HepG2 (cell line): ENCODE measurements around the gene DAD1. TPM values are rescaled to one million over a fixed set of nuclear protein-coding genes. Genes with fewer than 3 reads are reported as not detected.
A peak's percentile ranks its signal among the peaks of the same experiment; 100 is the strongest.

Source experiments
- ATAC-seq: fragments of 200-7000 bp; cut with Tn5 transposase; 3 replicates; pipeline ENCODE4 v1.9.1; 2020; ENCODE audit warnings: mild to moderate bottlenecking, moderate library complexity
- BruUV-seq: library from RNA; stranded (reverse); fragments of 400-500 nt; replicated peaks from 2 replicates; lab custom pipeline; 2021; lab: Mats Ljungman, UMichigan
- CTCF ChIA-PET: fragments of 300-600 bp; formaldehyde crosslinking; extraction: SDS; loops from one replicate; lab custom pipeline; 2021; ENCODE audit warnings: low total read pairs, inconsistent platforms, low intra/inter-chr PET ratio; lab: Yijun Ruan, JAX
- POLR2A ChIA-PET: fragments of 350-600 bp; sonication (Branson Sonifier 250); formaldehyde crosslinking; loops from one replicate; lab custom pipeline; 2020; ENCODE audit warnings: antibody characterized with exemption, inconsistent platforms; lab: Yijun Ruan, JAX
- DNase-seq: peaks from one replicate; pipeline ENCODE4 v3.0.0-alpha.2; 2015; ENCODE audit warnings: low spot score
- FAIRE-seq: peaks from 3 replicates; lab custom pipeline; 2011; peaks lifted over from hg19 to GRCh38; lab: Jason Lieb, UNC
- H2AFZ ChIP-seq: one replicate; pipeline ENCODE4 v1.6.1; 2011; ENCODE audit warnings: low read length, inconsistent platforms
- H3K27ac ChIP-seq: fragments of 300-600 bp; 3 replicates; pipeline ENCODE4 v1.8.0; 2011; ENCODE audit warnings: mixed run types, mild to moderate bottlenecking, mixed read lengths, low read length, inconsistent platforms; ENCODE audit not compliant: insufficient read depth; ENCODE audit errors: extremely low read length
- H3K27me3 ChIP-seq, 2 experiments: fragments of 200-600 bp in 1 of 2; 2 replicates in 1 of 2; 3 replicates in 1 of 2; pipeline versions ENCODE4 v1.6.0 to v1.8.0; 2011; ENCODE audit warnings: low read length in 2 of 2, mild to moderate bottlenecking in 2 of 2, moderate library complexity in 2 of 2, inconsistent platforms in 1 of 2; ENCODE audit not compliant: insufficient read depth in 2 of 2, control insufficient read depth in 1 of 2
- H3K36me3 ChIP-seq, 2 experiments: fragments of 200-600 bp in 1 of 2; replicated peaks in 1 of 2; 2 replicates in 1 of 2; 3 replicates in 1 of 2; pipeline versions ENCODE4 v1.5.1 to v1.8.0; 2011; ENCODE audit warnings: low read length in 2 of 2, inconsistent platforms in 1 of 2; ENCODE audit not compliant: insufficient read depth in 2 of 2, control insufficient read depth in 1 of 2
- H3K4me1 ChIP-seq: 2 replicates; pipeline ENCODE4 v1.5.1; 2012; ENCODE audit warnings: low read length, inconsistent platforms; ENCODE audit not compliant: insufficient read depth
- H3K4me2 ChIP-seq: 2 replicates; pipeline ENCODE4 v1.6.0; 2011; ENCODE audit warnings: low read depth, low read length, inconsistent platforms
- H3K4me3 ChIP-seq, 3 experiments: fragments of 200-600 bp in 1 of 3; sonication (generic), shearing (Covaris generic) in 1 of 3; replicated peaks in 1 of 3; 2 replicates each; pipeline ENCODE4 v1.5.1; 2011 to 2016; ENCODE audit warnings: low read length in 3 of 3, inconsistent platforms in 2 of 3, low read depth in 2 of 3, mild to moderate bottlenecking in 2 of 3, control low read depth in 1 of 3, mixed read lengths in 1 of 3; ENCODE audit not compliant: insufficient read depth in 1 of 3
- H3K79me2 ChIP-seq: one replicate; pipeline ENCODE4 v1.6.1; 2011; ENCODE audit warnings: low read length, inconsistent platforms; ENCODE audit not compliant: insufficient read depth
- H3K9ac ChIP-seq: 2 replicates; pipeline ENCODE4 v1.6.0; 2011; ENCODE audit warnings: mild to moderate bottlenecking, low read depth, low read length, inconsistent platforms; ENCODE audit not compliant: insufficient read depth
- H3K9me3 ChIP-seq: 2 replicates; pipeline ENCODE4 v1.5.1; 2012; ENCODE audit warnings: mild to moderate bottlenecking, low read length
- H4K20me1 ChIP-seq: 2 replicates; pipeline ENCODE4 v1.6.0; 2011; ENCODE audit warnings: inconsistent platforms, mild to moderate bottlenecking, low read length, moderate library complexity; ENCODE audit not compliant: insufficient read depth
- MAZ ChIP-seq, 2 experiments: sonication (generic) in 1 of 2; formaldehyde crosslinking in 1 of 2; IDR thresholded peaks; 2 replicates each; pipeline versions ENCODE4 v1.5.0 to v1.6.1; 2012 to 2020; ENCODE audit warnings: low read depth in 2 of 2, mild to moderate bottlenecking in 2 of 2, borderline replicate concordance in 1 of 2, improper control_type of control experiment in 1 of 2, low read length in 1 of 2, missing genetic modification reagents in 1 of 2, moderate library complexity in 1 of 2
- WGBS: methylation state at CpG from one replicate; pipeline ENCODE4 v1.1.6; 2017; ENCODE audit warnings: low lambda C conversion rate; 5-methylcytosine and 5-hydroxymethylcytosine counted together
- in situ Hi-C: cut with HindIII; loops from 2 replicates; pipeline ENCODE4 v1.10.0; 2017; ENCODE audit warnings: low pct_unique_long_range_greater_than_20kb; ENCODE audit not compliant: extremely low pct_ligation_motif_present
- intact Hi-C: fragments of 100-400 bp; cut with micrococcal nuclease; formaldehyde crosslinking; loops from one replicate; pipeline ENCODE4 v1.10.0; 2022; ENCODE audit not compliant: unreplicated experiment
- polyA plus RNA-seq, 8 experiments: library from polyadenylated mRNA; depleted of rRNA in 3 of 8; stranded (reverse) in 7 of 8; unstranded in 1 of 8; fragments of >200 nt; fragmentation: Illumina TruSeq in 4 of 8; extraction: Trizol in 4 of 8; gene quantifications; 2 replicates each; pipeline versions ENCODE4 v1.2.1 to v1.2.3, GENCODE V29; 2011 to 2016; ENCODE audit warnings: low read depth in 4 of 8, missing spikeins in 1 of 8, mixed read lengths in 1 of 8; ENCODE audit not compliant: insufficient read depth in 1 of 8
- total RNA-seq, 5 experiments: library from RNA; depleted of rRNA; stranded (reverse); fragments of >200 nt; fragmentation: Illumina TruSeq; extraction: Trizol; gene quantifications; 2 replicates each; pipeline ENCODE4 v1.2.3, GENCODE V29; 2016; ENCODE audit warnings: low read depth in 1 of 5
- TF ChIP-seq, protein P1 (sequence below): IDR thresholded peaks from 2 replicates; pipeline ENCODE4 v1.6.1; 2016; ENCODE audit warnings: missing compliant biosample characterization, missing genetic modification reagents, borderline replicate concordance

DAD1 gene
- total and polyA plus RNA-seq, 2 of the 13 experiments (the other 11 are each of a cell fraction or from before 2014, with no cell fraction given), result 558 to 626 TPM

DNA sequence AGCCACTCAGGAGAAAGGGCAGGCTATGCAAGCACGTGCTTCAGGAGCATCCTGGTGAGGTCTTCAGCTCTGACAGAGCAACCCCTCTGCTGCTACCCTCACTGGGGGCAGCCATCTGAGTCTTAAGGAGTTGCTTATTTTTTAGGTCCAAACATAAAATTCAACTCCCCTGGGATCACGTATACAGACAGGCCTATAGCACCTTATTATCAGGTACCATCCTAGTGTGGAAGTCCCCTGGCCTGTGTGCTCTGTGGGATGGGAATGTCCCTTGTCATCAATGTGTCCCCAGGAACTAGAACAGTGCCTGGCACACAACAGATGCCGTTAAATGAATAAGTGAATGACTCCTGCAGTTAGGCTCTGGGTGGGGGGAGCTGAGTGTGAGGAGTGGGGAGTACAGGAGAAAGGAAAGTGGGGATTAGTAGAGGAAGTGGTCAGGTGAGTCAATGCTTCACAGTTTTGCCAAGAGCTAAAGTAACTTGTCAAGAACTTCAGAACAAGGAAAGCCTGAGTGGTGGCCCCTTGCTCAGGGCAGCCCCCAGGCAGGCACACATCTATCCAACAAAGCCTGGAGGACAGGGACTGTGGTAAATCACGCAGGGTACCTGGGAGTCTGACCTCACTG lies 33.5 kb downstream of the DAD1 start:
- Histone ChIP-seq H3K9me3 (no peaks in the 10 kb centered on the region), H3K4me2 (no peak overlapping the region), H2AFZ (no peak overlapping the region), H3K79me2 (no peaks in the 10 kb centered on the region), H3K36me3 (no peaks in the 10 kb centered on the region), H3K27me3 (peaks cover 9 to 57% of the 10 kb centered on the region in 2 experiments; a peak in 4 of 5 replicates), H4K20me1 (no peaks in the 10 kb centered on the region), H3K9ac (no peak overlapping the region), H3K27ac (no peak overlapping the region), H3K4me1 (peaks cover 47% of the 10 kb centered on the region), H3K4me3 (no peak overlapping the region)
- intact Hi-C loops, result loop anchor here (2.0 to 5.0 kb wide), 4 partner anchors 89 to 265 kb away; partner anchors contain the start of gene OR6J1
- 34% methylated on average over 4 of the region's 4 CpGs for WGBS
- in situ Hi-C loops, result loop anchor here (5.0 kb wide), 3 partner anchors 97 to 497 kb away; no protein-coding TSS in a partner anchor
- no peak for FAIRE-seq
- CTCF ChIA-PET, result interaction anchor here (1.5 to 7.7 kb wide), 6 partner anchors 13 to 501 kb away, joined by 5 to 200 read pairs (median 104); partner anchors contain the start of gene CDH24
- BruUV-seq, result no TSS peak
- no peak for ATAC-seq
- DNase-seq, result no peak
- POLR2A ChIA-PET, result interaction anchor here (1.0 to 1.5 kb wide), 3 partner anchors 15 to 374 kb away, joined by 3 read pairs; partner anchors contain the start of genes DAD1 and PRMT5
- TF ChIP-seq MAZ (IDR thresholded peaks at IDR 0.05; ENCODE audit: borderline replicate concordance, low read depth, low read length), result no peak
- 0 out of 2 replicates have a peak, but pooled peaks have one; percentile 27 for TF ChIP-seq MAZ (CRISPR knock-in tag; IDR thresholded peaks at IDR 0.05; ENCODE audit: low read depth)
- TF ChIP-seq, protein P1, sequence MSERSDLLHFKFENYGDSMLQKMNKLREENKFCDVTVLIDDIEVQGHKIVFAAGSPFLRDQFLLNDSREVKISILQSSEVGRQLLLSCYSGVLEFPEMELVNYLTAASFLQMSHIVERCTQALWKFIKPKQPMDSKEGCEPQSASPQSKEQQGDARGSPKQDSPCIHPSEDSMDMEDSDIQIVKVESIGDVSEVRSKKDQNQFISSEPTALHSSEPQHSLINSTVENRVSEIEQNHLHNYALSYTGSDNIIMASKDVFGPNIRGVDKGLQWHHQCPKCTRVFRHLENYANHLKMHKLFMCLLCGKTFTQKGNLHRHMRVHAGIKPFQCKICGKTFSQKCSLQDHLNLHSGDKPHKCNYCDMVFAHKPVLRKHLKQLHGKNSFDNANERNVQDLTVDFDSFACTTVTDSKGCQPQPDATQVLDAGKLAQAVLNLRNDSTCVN, result no peak
